Testis (tissue), 3 donors: Measurements from ENCODE around the gene LENG1. TPM values are rescaled to one million over a fixed set of nuclear protein-coding genes. Genes with fewer than 3 reads are reported as not detected.

Experiments
- DNase-seq: peaks from one replicate; pipeline ENCODE4 v3.0.0-alpha.2; 2019
- H3K27ac ChIP-seq, 2 donors: fragments of 200-600 bp; sonication (generic); one replicate each; pipeline ENCODE4 v1.5.1; 2019
- H3K27me3 ChIP-seq: fragments of 200-600 bp; sonication (generic); one replicate; pipeline ENCODE4 v1.5.1; 2019
- H3K36me3 ChIP-seq: fragments of 200-600 bp; sonication (generic); one replicate; pipeline ENCODE4 v1.5.1; 2017; ENCODE audit warnings: low read depth; ENCODE audit errors: missing control alignments
- H3K4me1 ChIP-seq: fragments of 200-600 bp; sonication (generic); one replicate; pipeline ENCODE4 v1.5.1; 2019
- H3K4me3 ChIP-seq, 2 donors: fragments of 200-600 bp; sonication (generic); one replicate each; pipeline ENCODE4 v1.5.1; 2017 to 2019
- H3K9me3 ChIP-seq: fragments of 200-600 bp; sonication (generic); one replicate; pipeline ENCODE4 v1.5.1; 2017
- POLR2A ChIP-seq: fragments of 450-650 bp; IDR thresholded peaks from one replicate; pipeline ENCODE4 v1.6.1; 2017; ENCODE audit warnings: antibody characterized with exemption, mild to moderate bottlenecking, moderate library complexity
- WGBS, 2 donors: methylation state at CpG; one replicate each; pipeline ENCODE4 v1.1.5; 2018; 5-methylcytosine and 5-hydroxymethylcytosine counted together
- intact Hi-C: fragments of 100-400 bp; cut with DNase I; formaldehyde crosslinking; loops from one replicate; pipeline ENCODE4 v1.15.1; 2023; ENCODE audit warnings: low total_unique reads
- polyA plus RNA-seq: library from polyadenylated mRNA; stranded (reverse); fragments of 350-450 nt; fragmentation: Illumina TruSeq; extraction: RNeasy Lipid Tissue Mini Kit (QIAGEN cat#74804); gene quantifications from one replicate; pipeline ENCODE4 v1.2.3, GENCODE V29; 2014; ENCODE audit warnings: low read depth, low replicate concordance; ENCODE audit not compliant: insufficient read depth
- total RNA-seq, 2 donors: library from RNA; depleted of rRNA; stranded (reverse); fragments of >200 nt; gene quantifications; one replicate each; pipeline ENCODE4 v1.2.3, GENCODE V29; 2016
- TF ChIP-seq, protein P1 (sequence below), 3 experiments: fragments of 450-650 bp in 2 of 3; fragments of 200-600 bp in 1 of 3; sonication (generic) in 1 of 3; IDR thresholded peaks; one replicate each; pipeline ENCODE4 v1.5.1; 2016 to 2019; ENCODE audit warnings: antibody characterized with exemption in 3 of 3, mild to moderate bottlenecking in 2 of 3, moderate library complexity in 1 of 3

Gene LENG1
- total and polyA plus RNA-seq, 3 donors from 2014 or later = 10.2 to 20.6 (median 12.8) TPM

DNA sequence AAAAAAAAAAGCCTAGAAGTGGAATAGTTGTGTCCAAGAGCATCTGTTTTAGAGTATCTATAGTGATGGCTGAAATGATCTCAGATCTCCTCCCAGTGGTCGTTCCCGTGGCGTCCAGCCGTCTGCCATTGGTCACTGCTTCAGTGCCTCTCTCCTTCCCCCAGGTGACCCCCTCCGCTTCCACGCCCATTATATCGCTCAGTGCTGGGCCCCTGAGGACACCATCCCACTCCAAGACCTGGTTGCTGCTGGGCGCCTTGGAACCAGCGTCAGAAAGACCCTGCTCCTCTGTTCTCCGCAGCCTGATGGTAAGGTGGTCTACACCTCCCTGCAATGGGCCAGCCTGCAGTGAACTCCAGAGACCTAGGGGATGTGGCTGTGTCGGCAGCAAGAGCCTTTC is 33.5 kb upstream of the LENG1 start:
- peak overlapping the region in 1 of 2 donors; percentile 100 for H3K27ac ChIP-seq
- no peaks in the 10 kb centered on the region for H3K9me3 ChIP-seq
- no peak for DNase-seq
- WGBS, 2 donors = 85 to 92% methylated on average over 11 of the region's 11 CpGs
- H3K27me3 ChIP-seq = no peaks in the 10 kb centered on the region
- H3K4me1 ChIP-seq = peaks cover 13% of the 10 kb centered on the region
- H3K36me3 ChIP-seq = no peaks in the 10 kb centered on the region
- intact Hi-C loops = no loop called here
- H3K4me3 ChIP-seq = no peak overlapping the region
- TF ChIP-seq, protein P1, sequence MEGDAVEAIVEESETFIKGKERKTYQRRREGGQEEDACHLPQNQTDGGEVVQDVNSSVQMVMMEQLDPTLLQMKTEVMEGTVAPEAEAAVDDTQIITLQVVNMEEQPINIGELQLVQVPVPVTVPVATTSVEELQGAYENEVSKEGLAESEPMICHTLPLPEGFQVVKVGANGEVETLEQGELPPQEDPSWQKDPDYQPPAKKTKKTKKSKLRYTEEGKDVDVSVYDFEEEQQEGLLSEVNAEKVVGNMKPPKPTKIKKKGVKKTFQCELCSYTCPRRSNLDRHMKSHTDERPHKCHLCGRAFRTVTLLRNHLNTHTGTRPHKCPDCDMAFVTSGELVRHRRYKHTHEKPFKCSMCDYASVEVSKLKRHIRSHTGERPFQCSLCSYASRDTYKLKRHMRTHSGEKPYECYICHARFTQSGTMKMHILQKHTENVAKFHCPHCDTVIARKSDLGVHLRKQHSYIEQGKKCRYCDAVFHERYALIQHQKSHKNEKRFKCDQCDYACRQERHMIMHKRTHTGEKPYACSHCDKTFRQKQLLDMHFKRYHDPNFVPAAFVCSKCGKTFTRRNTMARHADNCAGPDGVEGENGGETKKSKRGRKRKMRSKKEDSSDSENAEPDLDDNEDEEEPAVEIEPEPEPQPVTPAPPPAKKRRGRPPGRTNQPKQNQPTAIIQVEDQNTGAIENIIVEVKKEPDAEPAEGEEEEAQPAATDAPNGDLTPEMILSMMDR (IDR thresholded peaks at IDR 0.05) = no peak
- no peak for TF ChIP-seq POLR2A

- intact Hi-C loops = no loop called here
- H3K27ac ChIP-seq = peak overlapping the region; percentile 97 to 100
- no peaks in the 10 kb centered on the region for H3K36me3 ChIP-seq
- peak; percentile 55 for DNase-seq
- peak overlapping the region; percentile 73 to 87 for H3K4me3 ChIP-seq
- 27 to 30% methylated on average over 19 of the region's 19 CpGs for WGBS, 2 donors
- H3K27me3 ChIP-seq = no peaks in the 10 kb centered on the region
- no peaks in the 10 kb centered on the region for H3K9me3 ChIP-seq
- peaks cover 14% of the 10 kb centered on the region for H3K4me1 ChIP-seq
- TF ChIP-seq, protein P1 (IDR thresholded peaks at IDR 0.05) = no peak
- TF ChIP-seq POLR2A = no peak
Observed at GRCh38 chr19:54191811-54192453, 32.4 kb upstream of the LENG1 start.

- H3K9me3 ChIP-seq = no peaks in the 10 kb centered on the region
- H3K4me3 ChIP-seq = peak within 1 kb of the TSS; percentile 73 to 87
- H3K27ac ChIP-seq = peak within 1 kb of the TSS; percentile 97 to 100
- intact Hi-C loops = no loop called here
- TF ChIP-seq, protein P1 (IDR thresholded peaks at IDR 0.05) = no peak
- TF ChIP-seq POLR2A = no peak
- H3K36me3 ChIP-seq = no peaks in the 10 kb centered on the region
- DNase-seq = peak; percentile 93
- 0 to 1% methylated on average over 7 to 57 of the region's 77 CpGs for whole genome bisulfite sequencing, 2 donors
- no peaks in the 10 kb centered on the region for H3K27me3 ChIP-seq
- H3K4me1 ChIP-seq = peaks cover 20% of the 10 kb centered on the region
Observed at GRCh38 chr19:54191011-54191810, 31.7 kb upstream of the LENG1 start, which contains the start of gene TSEN34. TSS of gene TSEN34 (plus strand) at chr19:54191308. CDS start at chr19:54191365, 57 bp downstream.

- peak overlapping the region; percentile 97 to 100 for H3K27ac ChIP-seq
- intact Hi-C loops = no loop called here
Observed at GRCh38 chr19:54190503-54191010, 31.0 kb upstream of the LENG1 start.

More at GRCh38 chr19:54190503-54191010, 31.0 kb upstream of the LENG1 start:
- Histone ChIP-seq H3K36me3 (no peaks in the 10 kb centered on the region), H3K4me3 (peak overlapping the region; percentile 73 to 87), H3K4me1 (peaks cover 20% of the 10 kb centered on the region), H3K9me3 (no peaks in the 10 kb centered on the region), H3K27me3 (no peaks in the 10 kb centered on the region)
- TF ChIP-seq, protein P1 (IDR thresholded peaks at IDR 0.05) = no peak
- WGBS, 2 donors = 0 to 1% methylated on average over 38 to 56 of the region's 56 CpGs
- peak; percentile 100 for DNase-seq
